ENCODE results near the gene CPLX4. TPM values are rescaled to one million over a fixed set of nuclear protein-coding genes. Genes with fewer than 3 reads are reported as not detected.
A peak's percentile ranks its signal among the peaks of the same experiment; 100 is the strongest.

Gene CPLX4
- total and polyA plus RNA-seq, 2 donors (not counting 1 experiment from before 2014, with no cell fraction given) = not detected

- Histone ChIP-seq H4K20me1 (ENCODE audit: control insufficient read depth, insufficient read depth, low read length, poor library complexity, severe bottlenecking) (no peaks in the 10 kb centered on the region), H3K9ac (ENCODE audit: low read length) (peak within 1 kb of the TSS; percentile 42), H3K79me2 (ENCODE audit: control insufficient read depth, insufficient read depth, low read length) (no peaks in the 10 kb centered on the region), H3K27me3 (replicated peaks in 1 of 4; ENCODE audit: control extremely low read depth in 1 of 4, control insufficient read depth in 3 of 4, insufficient read depth in 4 of 4, low read length in 3 of 4) (peaks cover 0 to 89% (median 64%) of the 10 kb centered on the region in 4 experiments), H3K4me2 (replicated peaks; ENCODE audit: low read depth, low read length, poor library complexity, severe bottlenecking) (peak within 1 kb of the TSS; percentile 75), H3K27ac (ENCODE audit: low read length in 2 of 2) (no peak within 1 kb of the TSS), H2AFZ (ENCODE audit: insufficient read depth, low read depth, low read length, poor library complexity, severe bottlenecking) (peak within 1 kb of the TSS; percentile 31), H3K36me3 (replicated peaks in 1 of 2; ENCODE audit: control extremely low read depth in 1 of 2, control insufficient read depth in 1 of 2, extremely low read depth in 1 of 2, insufficient read depth in 2 of 2, low read length in 1 of 2) (no peaks in the 10 kb centered on the region), H3K4me1 (ENCODE audit: control insufficient read depth in 2 of 2, insufficient read depth in 2 of 2, low read length in 2 of 2) (peaks cover 34 to 45% of the 10 kb centered on the region in 2 donors), H3K9me3 (ENCODE audit: control extremely low read depth in 1 of 3, control insufficient read depth in 2 of 3, insufficient read depth in 1 of 3, low read length in 2 of 3) (peaks cover 0 to 32% (median 1%) of the 10 kb centered on the region in 3 donors), H3K4me3 (ENCODE audit: control extremely low read depth in 1 of 5, extremely low read depth in 1 of 5, insufficient read depth in 1 of 5, low read depth in 2 of 5, low read length in 4 of 5) (peak within 1 kb of the TSS in 3 of 5 experiments; percentile 17 to 43 (median 33))
- Mint-ChIP-seq H3K27ac (no peak within 1 kb of the TSS), H3K4me3 (peak within 1 kb of the TSS; percentile 47), H3K9me3 (ENCODE audit: insufficient read depth) (no peaks in the 10 kb centered on the region), H3K4me1 (peaks cover 23% of the 10 kb centered on the region), H3K27me3 (peaks cover 74% of the 10 kb centered on the region)
- WGBS (ENCODE audit: insufficient coverage) = 6% methylated on average over 88 of the region's 88 CpGs
- no peak for TF ChIP-seq EZH2 (IDR thresholded peaks at IDR 0.05; ENCODE audit: borderline replicate concordance, insufficient read depth, low read depth, low read length, poor library complexity, severe bottlenecking)
- no peak for TF ChIP-seq CTCF (IDR thresholded peaks at IDR 0.05)
- CTCF ChIA-PET = no interaction called here
- DNase-seq (peak; percentile 36), ATAC-seq (ENCODE audit: low read depth) (peak; percentile 44)
- intact Hi-C loops (cut with micrococcal nuclease) = loop anchor here (5.0 kb wide), 1 partner anchor 84 kb away; the partner anchor contains the start of gene LMAN1
- POLR2A ChIA-PET = no interaction called here
Measured at GRCh38 chr18:59272891-59273758, 45.3 kb downstream of the CPLX4 start, which contains the start of gene RAX. TSS of gene RAX (minus strand) at chr18:59273454. CDS start at chr18:59273206, 248 bp downstream.

All from B cell (primary cell).